ENCODE results near the gene CACNB2. TPM values are rescaled to one million over a fixed set of nuclear protein-coding genes. Genes with fewer than 3 reads are reported as not detected.
A peak's percentile ranks its signal among the peaks of the same experiment; 100 is the strongest.

The CACNB2 gene
- total RNA-seq, 4 donors from 2014 or later, result 11.6 to 13.8 (median 12.1) TPM

DNA sequence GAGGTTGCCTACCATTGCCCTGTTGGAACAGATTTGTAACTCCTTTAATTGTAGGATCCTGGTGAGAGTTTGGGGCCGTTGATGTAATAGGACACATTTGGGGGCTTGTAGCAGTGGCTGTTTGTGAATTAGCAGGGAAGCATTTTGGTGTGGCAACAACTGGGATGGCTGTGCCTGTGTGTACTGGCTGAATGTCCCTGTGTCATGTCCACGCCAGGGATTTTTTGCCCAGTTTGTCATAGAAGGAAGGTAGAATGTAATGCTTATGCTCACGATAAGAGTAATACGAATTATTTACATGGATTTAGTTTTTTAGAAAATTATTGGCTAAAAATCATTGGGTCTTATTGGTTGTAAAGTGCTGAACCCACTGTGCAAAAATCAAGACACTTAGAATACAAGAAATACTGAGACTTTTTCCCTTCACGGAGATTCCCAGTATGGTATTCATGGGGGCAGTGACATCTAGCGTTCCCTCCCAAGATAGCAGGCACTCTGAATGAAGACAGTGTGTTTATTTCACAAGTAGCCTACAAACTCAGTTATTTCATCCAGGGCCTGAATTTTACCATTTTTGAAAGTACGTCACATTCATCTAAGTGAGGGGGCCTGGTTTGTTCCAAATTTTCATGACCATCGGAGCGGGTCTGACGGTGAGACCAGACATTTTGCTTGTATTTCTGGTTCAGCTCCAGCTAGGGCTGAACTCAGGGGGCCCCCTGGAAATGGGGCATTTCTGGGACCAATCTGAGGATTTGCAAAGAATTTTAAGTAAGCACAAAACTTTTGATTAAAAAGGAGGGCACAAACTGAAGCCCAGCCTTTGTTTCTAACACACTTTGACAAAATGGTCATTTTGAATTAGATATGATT, 74.7 kb downstream of the CACNB2 start:
- DNase-seq (ENCODE audit: low spot score in 2 of 2), result no peak
- Histone ChIP-seq H3K27ac (no peak overlapping the region), H3K4me1 (no peaks in the 10 kb centered on the region)

DNA sequence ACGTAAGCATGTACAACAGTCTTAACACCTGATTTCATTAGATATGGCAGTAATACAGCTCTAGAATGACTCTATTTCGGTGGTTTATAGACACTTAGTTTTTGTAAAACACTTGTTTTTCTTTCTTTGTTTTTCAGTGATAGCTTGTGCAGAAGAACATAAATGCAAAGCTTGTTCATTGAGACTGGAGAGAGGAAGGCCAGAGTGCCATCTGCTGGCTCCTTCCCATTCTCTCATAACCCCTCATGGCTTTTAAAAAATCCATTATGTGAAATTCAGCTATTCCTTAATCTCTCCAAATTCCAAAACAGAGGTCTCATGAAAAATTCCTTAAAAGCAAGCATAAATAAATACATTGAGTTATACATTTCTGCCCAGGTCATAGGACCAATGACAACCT, 76.3 kb downstream of the CACNB2 start:
- WGBS, result 76% methylated on average over 2 of the region's 2 CpGs
- H3K4me3 ChIP-seq, result no peak overlapping the region
- H3K36me3 ChIP-seq, result no peaks in the 10 kb centered on the region
- TF ChIP-seq POLR2A (IDR thresholded peaks at IDR 0.05) (no peak), POLR2AphosphoS5 (IDR thresholded peaks at IDR 0.05) (no peak), EP300 (IDR thresholded peaks at IDR 0.05) (no peak)
- TF ChIP-seq, protein P1, sequence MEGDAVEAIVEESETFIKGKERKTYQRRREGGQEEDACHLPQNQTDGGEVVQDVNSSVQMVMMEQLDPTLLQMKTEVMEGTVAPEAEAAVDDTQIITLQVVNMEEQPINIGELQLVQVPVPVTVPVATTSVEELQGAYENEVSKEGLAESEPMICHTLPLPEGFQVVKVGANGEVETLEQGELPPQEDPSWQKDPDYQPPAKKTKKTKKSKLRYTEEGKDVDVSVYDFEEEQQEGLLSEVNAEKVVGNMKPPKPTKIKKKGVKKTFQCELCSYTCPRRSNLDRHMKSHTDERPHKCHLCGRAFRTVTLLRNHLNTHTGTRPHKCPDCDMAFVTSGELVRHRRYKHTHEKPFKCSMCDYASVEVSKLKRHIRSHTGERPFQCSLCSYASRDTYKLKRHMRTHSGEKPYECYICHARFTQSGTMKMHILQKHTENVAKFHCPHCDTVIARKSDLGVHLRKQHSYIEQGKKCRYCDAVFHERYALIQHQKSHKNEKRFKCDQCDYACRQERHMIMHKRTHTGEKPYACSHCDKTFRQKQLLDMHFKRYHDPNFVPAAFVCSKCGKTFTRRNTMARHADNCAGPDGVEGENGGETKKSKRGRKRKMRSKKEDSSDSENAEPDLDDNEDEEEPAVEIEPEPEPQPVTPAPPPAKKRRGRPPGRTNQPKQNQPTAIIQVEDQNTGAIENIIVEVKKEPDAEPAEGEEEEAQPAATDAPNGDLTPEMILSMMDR (IDR thresholded peaks at IDR 0.05), result no peak
- H3K27me3 ChIP-seq, result no peaks in the 10 kb centered on the region
- H3K9me3 ChIP-seq, result no peaks in the 10 kb centered on the region
- no peak overlapping the region for H3K27ac ChIP-seq
- no peaks in the 10 kb centered on the region for H3K4me1 ChIP-seq
- no peak for DNase-seq (ENCODE audit: low spot score in 2 of 2)

More for the DNA sequence above, 74.7 kb downstream of the CACNB2 start:
- Histone ChIP-seq H3K27me3 (no peaks in the 10 kb centered on the region), H3K4me3 (no peak overlapping the region), H3K36me3 (no peaks in the 10 kb centered on the region), H3K9me3 (no peaks in the 10 kb centered on the region)
- WGBS, result 36% methylated on average over 10 of the region's 10 CpGs
- no peak for TF ChIP-seq EP300 (IDR thresholded peaks at IDR 0.05)
- TF ChIP-seq, protein P1 (IDR thresholded peaks at IDR 0.05), result peak; percentile 26 to 76

DNA sequence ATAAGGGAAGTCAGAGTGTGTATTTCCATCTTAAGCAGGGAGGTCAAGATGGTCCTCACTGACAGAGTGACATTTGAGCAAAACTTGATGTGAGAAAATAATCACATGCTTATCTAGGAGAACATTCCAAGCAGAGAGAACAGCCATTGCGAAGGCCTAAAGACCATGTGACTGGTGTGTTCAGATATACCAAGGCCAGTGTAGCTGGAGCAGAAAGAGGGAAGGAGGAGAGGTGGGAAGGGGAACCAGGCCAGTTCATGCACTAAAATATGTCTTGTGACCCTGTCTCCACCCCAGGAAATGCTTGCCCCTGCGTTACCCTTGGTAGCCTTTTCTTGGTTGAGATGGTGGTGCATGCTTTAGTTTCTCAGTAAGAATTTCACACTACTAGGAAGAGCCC, 77.4 kb downstream of the CACNB2 start:
- no peak for TF ChIP-seq POLR2A (IDR thresholded peaks at IDR 0.05)
- TF ChIP-seq EP300 (IDR thresholded peaks at IDR 0.05), result no peak
- TF ChIP-seq, protein P1 (IDR thresholded peaks at IDR 0.05), result no peak
- no peak for TF ChIP-seq POLR2AphosphoS5 (IDR thresholded peaks at IDR 0.05)
- no peak for DNase-seq (ENCODE audit: low spot score in 2 of 2)
- Histone ChIP-seq H3K27ac (no peak overlapping the region), H3K36me3 (no peaks in the 10 kb centered on the region), H3K4me3 (no peak overlapping the region), H3K27me3 (no peaks in the 10 kb centered on the region), H3K9me3 (no peaks in the 10 kb centered on the region), H3K4me1 (no peaks in the 10 kb centered on the region)
- WGBS, result 84% methylated on average over 2 of the region's 2 CpGs

DNA sequence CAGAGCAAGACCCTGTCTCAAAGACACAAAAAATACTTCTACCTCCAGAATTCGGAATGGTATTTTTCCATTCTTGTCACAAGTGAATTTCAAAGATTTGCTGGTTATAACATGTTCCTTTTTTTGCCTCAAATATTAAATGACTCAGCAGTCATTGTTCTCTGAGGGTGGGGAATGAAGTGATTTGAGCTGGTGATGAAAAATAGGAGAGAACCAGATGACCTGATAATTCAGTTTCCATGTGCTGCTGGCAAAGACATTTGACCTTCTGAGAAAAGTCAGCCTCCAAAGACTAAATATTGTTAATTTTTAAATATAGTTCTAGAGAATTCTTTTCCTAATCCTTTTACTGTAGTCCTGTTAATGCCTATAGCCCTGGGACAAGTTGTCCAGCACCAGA, 78.9 kb downstream of the CACNB2 start:
- Histone ChIP-seq H3K4me3 (no peak overlapping the region), H3K36me3 (no peaks in the 10 kb centered on the region), H3K9me3 (no peaks in the 10 kb centered on the region), H3K27me3 (no peaks in the 10 kb centered on the region), H3K4me1 (no peaks in the 10 kb centered on the region), H3K27ac (no peak overlapping the region)
- 50% methylated on average over 1 of the region's 1 CpG for WGBS
- no peak for TF ChIP-seq POLR2AphosphoS5 (IDR thresholded peaks at IDR 0.05)
- TF ChIP-seq, protein P1 (IDR thresholded peaks at IDR 0.05), result no peak
- TF ChIP-seq POLR2A (IDR thresholded peaks at IDR 0.05), result no peak
- TF ChIP-seq EP300 (IDR thresholded peaks at IDR 0.05), result no peak
- DNase-seq (ENCODE audit: low spot score in 2 of 2), result no peak

DNA sequence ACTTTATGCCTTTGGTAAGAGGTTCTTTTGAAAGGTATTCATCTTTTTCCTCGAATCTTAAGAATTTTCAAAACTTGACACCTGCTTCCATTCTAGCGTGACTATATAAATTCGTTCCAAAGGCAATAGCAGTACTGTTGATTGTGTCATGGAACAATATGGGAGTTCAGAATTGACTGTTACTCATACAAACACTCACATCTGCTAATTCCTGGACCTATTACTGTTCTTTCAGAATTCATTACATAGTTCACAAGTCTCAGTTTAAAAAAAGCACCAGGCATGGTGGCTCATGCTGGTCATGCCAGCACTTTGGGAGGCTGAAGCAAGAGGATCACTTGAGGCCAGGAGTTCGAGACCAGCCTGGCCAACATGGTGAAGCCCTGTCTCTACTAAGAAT, 80.9 kb downstream of the CACNB2 start:
- H3K27me3 ChIP-seq, result no peaks in the 10 kb centered on the region
- WGBS, result 87% methylated on average over 4 of the region's 4 CpGs

More for the DNA sequence above, 80.9 kb downstream of the CACNB2 start:
- no peak overlapping the region for H3K4me3 ChIP-seq
- H3K36me3 ChIP-seq, result no peaks in the 10 kb centered on the region
- no peaks in the 10 kb centered on the region for H3K4me1 ChIP-seq
- H3K9me3 ChIP-seq, result no peaks in the 10 kb centered on the region
- H3K27ac ChIP-seq, result no peak overlapping the region
- TF ChIP-seq, protein P1 (IDR thresholded peaks at IDR 0.05), result no peak
- DNase-seq (ENCODE audit: low spot score in 2 of 2), result no peak
